HG03558 (cell line): ENCODE measurements around the gene PARL.

Source experiments
- ATAC-seq: cut with Tn5 transposase; IDR thresholded peaks from one replicate; pipeline ENCODE4 v1.9.1; 2021; ENCODE audit warnings: moderate number of reproducible peaks; ENCODE audit not compliant: unreplicated experiment; ENCODE audit errors: extremely low read depth

Gene PARL

GRCh38 chr3:183884427-183885296, at the start of gene PARL:
TSS of gene PARL (minus strand) at chr3:183884880. CDS start at chr3:183884846, 34 bp downstream.
- ATAC-seq: peak; percentile 95

- ATAC-seq: no peak
Observed at GRCh38 chr3:183933160-183933559, 48.5 kb upstream of the PARL start.

GRCh38 chr3:183931881-183932280, 47.2 kb upstream of the PARL start:
- ATAC-seq: no peak

DNA sequence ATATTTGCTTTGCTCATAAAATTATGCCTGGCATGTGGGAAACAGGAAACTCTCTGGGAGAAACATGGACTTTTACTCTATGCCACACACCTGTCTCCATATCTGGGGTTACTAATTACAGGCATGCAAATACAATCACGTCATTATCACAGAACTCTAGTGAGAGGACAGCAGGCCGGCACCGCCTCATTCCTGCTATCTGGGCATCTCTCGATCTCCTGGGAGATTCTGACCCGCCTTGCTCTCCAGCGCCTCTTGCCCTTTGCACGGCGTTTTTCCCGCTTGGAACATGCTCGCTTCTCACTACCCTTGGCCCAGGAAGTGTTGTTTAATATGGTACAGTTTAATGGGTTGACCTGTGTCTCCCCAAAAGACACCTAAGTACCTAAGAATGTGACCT, 45.4 kb upstream of the PARL start:
- ATAC-seq: no peak

- no peak for ATAC-seq
Observed at GRCh38 chr3:183927059-183927458, 42.4 kb upstream of the PARL start.

DNA sequence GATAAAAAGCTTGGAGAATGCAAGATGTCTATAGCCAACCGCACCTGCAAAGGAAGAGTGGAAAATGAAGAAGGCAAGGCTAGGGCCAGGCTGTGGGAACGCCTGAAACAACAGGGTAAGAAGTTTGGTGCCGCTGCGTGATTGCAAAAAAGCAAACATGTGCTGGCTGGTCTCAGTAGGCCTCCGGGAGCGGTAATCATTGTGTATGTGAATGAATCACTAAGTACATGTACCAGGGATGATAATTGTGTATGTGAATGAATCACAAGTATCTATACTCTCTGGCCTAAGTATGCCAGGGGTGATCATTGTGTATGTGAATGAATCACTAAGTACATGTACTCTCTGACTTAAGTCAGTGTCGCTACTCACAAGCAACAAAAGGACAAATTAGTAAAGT, 40.3 kb upstream of the PARL start:
- no peak for ATAC-seq

DNA sequence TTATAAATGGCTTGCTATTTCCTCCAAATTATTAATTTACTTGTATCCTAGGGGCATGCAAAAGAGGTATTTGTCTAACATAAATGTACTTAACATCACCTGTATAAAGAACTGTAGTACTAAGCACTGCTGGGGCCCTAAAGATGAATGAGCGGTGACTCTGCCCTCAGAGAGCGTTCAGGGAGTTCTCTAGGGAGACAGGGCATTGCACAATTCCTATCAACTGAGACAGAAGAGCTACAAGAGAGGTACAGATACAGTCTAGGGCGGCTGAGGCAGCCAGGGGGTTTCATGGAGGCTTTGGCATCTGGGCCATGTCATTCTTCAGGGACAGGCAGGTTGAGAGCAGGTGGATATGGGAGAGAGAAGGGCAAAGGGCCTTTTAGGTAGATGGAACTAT, 39.9 kb upstream of the PARL start:
- ATAC-seq: no peak

GRCh38 chr3:183922421-183922820, 37.7 kb upstream of the PARL start:
- no peak for ATAC-seq

DNA sequence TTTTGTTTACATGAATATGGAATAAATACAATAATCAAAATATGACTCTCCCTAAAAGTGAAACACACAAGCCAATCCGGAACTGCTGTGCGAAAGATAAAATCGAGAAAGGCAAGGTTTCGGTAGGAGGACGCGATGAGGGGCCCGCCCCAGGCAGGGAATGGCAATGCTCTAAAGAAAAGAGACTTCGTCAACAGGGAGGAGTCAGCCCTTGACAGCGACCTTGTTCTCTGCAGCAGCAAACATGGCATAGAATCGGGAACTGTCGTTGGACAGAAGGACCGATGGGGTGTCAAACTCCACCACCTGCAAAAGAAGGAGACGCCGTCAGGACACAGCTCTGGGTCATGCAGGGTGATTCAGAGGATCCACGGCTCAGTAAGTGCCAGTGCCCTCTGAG, 36.4 kb upstream of the PARL start:
- no peak for ATAC-seq

- ATAC-seq: no peak
Observed at GRCh38 chr3:183920416-183920815, 35.7 kb upstream of the PARL start.

DNA sequence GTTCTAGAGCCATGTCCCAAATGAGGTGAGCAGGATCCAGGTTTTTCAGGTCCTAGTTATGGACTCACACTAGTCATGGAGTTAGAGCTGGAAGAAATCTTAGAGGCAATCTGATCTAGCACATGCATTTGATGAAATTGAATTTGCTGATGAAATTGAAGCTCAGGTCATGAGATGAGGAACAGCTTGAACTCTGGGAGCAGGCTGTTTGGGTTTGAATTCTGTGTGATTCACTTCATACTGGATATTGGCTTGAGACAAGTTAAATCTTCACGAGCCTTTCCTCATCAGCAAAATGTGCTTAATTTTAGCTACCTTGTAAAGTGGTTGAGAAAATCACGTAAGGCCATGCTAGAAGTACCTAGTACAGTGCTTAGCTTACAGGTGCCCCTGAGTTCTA, 33.5 kb upstream of the PARL start:
- no peak for ATAC-seq

- ATAC-seq: no peak
Observed at GRCh38 chr3:183917776-183918175, 33.1 kb upstream of the PARL start.

DNA sequence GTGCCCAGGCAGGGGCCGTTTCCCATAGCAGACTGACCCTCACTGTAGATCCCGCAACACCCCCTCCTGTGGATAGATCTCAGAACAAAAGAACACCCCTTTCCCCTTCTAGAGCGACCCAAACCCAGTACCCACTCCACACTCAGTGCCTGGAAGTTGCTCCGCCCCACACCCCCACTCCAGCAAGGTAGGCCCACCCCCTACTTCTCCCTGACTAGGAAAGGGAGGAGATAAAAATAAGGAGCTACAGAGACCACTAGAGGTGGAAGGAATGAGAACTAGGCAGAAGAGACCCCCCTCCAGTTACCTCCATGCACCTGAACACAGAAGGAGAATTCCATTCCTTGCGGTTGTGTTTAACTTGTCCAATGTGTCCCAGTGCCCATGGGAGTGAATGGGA, 30.2 kb upstream of the PARL start:
- no peak for ATAC-seq

- no peak for ATAC-seq
Observed at GRCh38 chr3:183913580-183913920, 28.9 kb upstream of the PARL start.

DNA sequence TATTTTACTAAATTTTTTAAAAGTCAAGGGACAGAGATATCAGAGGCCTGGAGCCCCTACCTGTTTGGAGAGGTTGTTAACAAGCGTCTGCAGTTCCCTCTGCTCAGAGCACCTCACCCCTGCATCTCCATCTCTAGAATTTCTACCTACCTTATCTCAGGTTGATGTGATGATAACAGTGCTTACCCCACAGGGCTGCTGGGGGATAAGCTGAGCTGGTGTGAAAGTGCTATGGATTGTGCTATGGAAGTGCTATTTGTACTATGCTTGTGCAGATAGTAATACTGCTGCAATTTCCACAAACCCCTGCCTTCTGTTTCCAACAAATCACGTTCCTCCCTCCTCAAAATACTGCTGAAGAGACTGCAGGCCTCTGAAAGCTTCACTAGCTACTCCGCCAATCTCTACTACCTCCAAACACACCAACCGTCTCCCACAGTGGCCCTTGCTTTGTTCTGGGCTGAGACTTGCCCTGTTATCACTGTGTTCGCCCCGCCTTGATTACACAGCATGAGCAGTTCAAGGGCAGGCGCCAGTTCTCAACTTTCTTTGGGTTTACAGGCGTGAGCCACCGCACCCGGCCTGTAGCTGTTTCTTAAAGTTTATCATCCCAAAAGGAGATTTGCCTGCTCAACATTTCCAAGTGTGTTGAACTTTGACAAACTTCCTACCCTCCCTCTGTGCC, 28.4 kb upstream of the PARL start:
- no peak for ATAC-seq

DNA sequence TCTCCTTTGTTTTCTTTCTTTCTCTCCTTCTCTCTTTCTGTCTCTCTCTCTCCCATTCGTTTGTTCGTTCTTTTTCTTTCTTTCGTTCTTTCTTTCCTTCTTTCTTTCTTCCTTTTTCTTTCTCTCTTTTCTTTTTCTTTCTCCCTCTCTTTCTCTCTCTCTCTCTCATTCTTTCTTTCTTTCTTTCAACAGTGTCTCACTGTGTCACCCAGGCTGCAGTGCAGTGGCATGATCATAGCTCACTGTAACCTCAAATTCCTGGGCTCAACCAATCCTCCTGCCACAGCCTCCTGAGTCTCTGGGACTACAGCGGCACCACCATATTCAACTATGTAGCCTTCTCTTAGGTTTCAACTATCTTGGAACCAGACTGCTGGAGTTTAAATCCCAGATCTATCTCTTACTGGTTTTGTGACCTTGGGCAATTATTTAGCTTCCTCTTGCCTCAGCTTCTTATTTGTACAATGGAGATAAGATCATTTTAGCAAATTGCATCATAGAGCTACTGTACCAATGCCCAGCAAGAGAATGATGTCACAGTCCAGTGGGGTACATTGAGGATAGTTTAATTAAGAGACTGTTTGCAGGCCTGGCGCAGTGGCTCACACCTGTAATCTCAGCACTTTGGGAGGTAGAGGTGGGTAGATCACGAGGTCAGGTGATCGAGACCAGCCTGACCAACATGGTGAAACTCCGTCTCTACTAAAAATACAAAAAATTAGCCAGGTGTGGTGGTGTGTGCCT, 27.3 kb upstream of the PARL start:
- ATAC-seq: no peak

- no peak for ATAC-seq
Observed at GRCh38 chr3:183911087-183911486, 26.4 kb upstream of the PARL start.

DNA sequence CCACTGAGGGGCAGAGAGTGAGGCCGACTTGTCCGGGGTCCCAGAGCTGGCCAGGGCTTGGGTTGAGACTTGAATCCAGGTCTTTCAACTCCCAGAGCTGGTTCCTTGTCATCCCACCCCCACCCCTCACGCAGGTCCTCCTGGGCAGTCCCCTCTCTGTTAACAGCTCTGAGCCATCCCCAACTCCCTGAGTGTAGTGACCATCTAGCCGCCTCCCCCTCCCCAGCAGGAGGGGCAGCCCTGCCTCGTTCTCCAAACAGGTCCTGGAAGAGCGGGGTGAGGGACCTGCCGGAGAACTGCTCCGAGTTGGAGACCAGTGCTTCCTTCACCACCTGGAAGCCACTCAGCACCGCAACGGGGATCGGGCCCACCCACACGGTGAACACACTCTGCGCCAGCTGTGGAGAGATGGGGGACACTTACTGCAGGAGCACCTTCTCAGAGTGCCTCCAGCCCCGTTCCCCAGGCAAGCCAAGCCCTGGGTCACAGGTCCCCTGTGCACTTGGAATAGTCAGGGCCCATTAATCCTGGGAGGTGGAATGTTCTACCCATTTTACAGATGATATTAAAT, 24.4 kb upstream of the PARL start:
- ATAC-seq: no peak

GRCh38 chr3:183907911-183908331, 23.2 kb upstream of the PARL start:
- ATAC-seq: no peak

DNA sequence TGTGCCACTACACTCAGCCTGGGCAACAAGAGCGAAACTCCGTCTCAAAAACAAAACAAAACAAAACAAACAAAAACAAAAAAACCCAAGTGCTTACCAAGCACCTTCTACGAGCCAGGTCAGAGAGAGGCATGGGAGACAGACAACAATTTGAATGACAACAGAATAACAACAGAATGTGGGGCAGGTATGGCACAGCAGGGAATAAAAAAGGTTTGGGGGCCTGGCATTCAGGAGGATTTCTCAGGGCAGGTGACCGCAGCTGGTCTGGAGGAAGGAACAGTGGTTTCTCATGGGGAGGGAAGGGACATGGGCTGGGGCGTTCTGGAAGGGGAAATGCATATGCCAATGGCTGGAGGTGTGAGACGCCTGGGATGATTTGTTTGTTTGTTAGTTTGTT, 22.5 kb upstream of the PARL start:
- ATAC-seq: no peak
